Measurements from ENCODE around the gene RNF187.

RNF187 gene

DNA sequence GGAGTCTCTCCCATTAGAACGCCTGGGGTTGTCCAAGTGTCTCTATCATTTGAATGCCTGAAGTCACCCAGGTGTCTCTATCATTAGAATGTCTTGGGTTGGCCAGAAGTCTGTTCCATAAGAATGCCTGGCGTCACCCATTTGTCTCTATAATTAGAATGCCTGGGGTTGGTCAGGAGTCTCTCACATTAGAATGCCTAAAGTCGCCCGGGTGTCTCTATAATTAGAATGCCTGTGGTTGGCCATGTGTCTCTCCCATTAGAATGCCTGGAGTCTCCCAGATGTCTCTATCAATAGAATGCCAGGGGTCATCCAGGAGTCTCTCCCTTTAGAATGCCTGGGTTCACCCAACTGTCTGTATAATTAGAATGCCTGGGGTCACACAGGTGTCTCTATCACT, 54.5 kb downstream of the RNF187 start:
- H2AFZ ChIP-seq (ENCODE audit: low read depth, low read length), result no peak overlapping the region
- no peaks in the 10 kb centered on the region for H3K4me1 ChIP-seq (ENCODE audit: control insufficient read depth, insufficient read depth, low read depth, low read length)
- H3K36me3 ChIP-seq (ENCODE audit: control insufficient read depth in 1 of 2, insufficient read depth in 2 of 2, low read depth in 1 of 2, low read length in 2 of 2), result no peaks in the 10 kb centered on the region
- H3K27me3 ChIP-seq (ENCODE audit: control insufficient read depth in 1 of 2, insufficient read depth in 1 of 2, low read length in 2 of 2), result peaks cover 0 to 6% of the 10 kb centered on the region in 2 experiments
- H3K9me3 ChIP-seq (ENCODE audit: control insufficient read depth, low read length), result peaks cover 4% of the 10 kb centered on the region
- H3K9ac ChIP-seq (ENCODE audit: low read length), result no peak overlapping the region
- no peak overlapping the region for H4K8ac ChIP-seq (ENCODE audit: low read length)
- H4K91ac ChIP-seq (ENCODE audit: low read length), result no peak overlapping the region
- no peak overlapping the region for H2BK12ac ChIP-seq (ENCODE audit: low read length in 2 of 2)
- no peak overlapping the region for H3K4ac ChIP-seq (ENCODE audit: low read depth in 1 of 2, low read length in 2 of 2)
- H3K4me3 ChIP-seq (ENCODE audit: insufficient read depth in 1 of 2, low read depth in 1 of 2, low read length in 2 of 2), result no peak overlapping the region
- H2BK5ac ChIP-seq (ENCODE audit: low read depth, low read length, poor library complexity, severe bottlenecking), result no peak overlapping the region
- H3K79me1 ChIP-seq (replicated peaks; ENCODE audit: low read length, poor library complexity, severe bottlenecking), result no peaks in the 10 kb centered on the region
- no peak overlapping the region for H3K23ac ChIP-seq (ENCODE audit: low read length in 2 of 2)
- no peak overlapping the region for H3K14ac ChIP-seq (ENCODE audit: low read length in 2 of 2)
- no peak overlapping the region for H2BK120ac ChIP-seq (ENCODE audit: low read depth, low read length)
- H2BK15ac ChIP-seq (ENCODE audit: low read depth, poor library complexity, severe bottlenecking), result no peak overlapping the region
- DNase-seq, result no peak
- H3K27ac ChIP-seq (ENCODE audit: low read length, poor library complexity, severe bottlenecking), result no peak overlapping the region
- no peak overlapping the region for H3K18ac ChIP-seq (ENCODE audit: low read depth in 1 of 2, low read length in 2 of 2)
- H2AK5ac ChIP-seq (ENCODE audit: low read length, severe bottlenecking), result no peak overlapping the region
- WGBS, result 80% methylated on average over 4 of the region's 4 CpGs
- H3K4me2 ChIP-seq (ENCODE audit: low read length, poor library complexity, severe bottlenecking), result no peak overlapping the region

GRCh38 chr1:228542376-228542775, 55.2 kb downstream of the RNF187 start:
- H4K91ac ChIP-seq (ENCODE audit: low read length), result no peak overlapping the region
- H3K9me3 ChIP-seq (ENCODE audit: control insufficient read depth, low read length), result peaks cover 3% of the 10 kb centered on the region
- no peak overlapping the region for H3K14ac ChIP-seq (ENCODE audit: low read length in 2 of 2)
- peaks cover 0 to 6% of the 10 kb centered on the region in 2 experiments for H3K27me3 ChIP-seq (ENCODE audit: control insufficient read depth in 1 of 2, insufficient read depth in 1 of 2, low read length in 2 of 2)
- H2BK120ac ChIP-seq (ENCODE audit: low read depth, low read length), result no peak overlapping the region
- H3K4me3 ChIP-seq (ENCODE audit: insufficient read depth in 1 of 2, low read depth in 1 of 2, low read length in 2 of 2), result no peak overlapping the region
- no peak overlapping the region for H3K4ac ChIP-seq (ENCODE audit: low read depth in 1 of 2, low read length in 2 of 2)
- no peak for DNase-seq
- H3K4me1 ChIP-seq (ENCODE audit: control insufficient read depth, insufficient read depth, low read depth, low read length), result no peaks in the 10 kb centered on the region
- no peak overlapping the region for H2BK12ac ChIP-seq (ENCODE audit: low read length in 2 of 2)
- 48% methylated on average over 2 of the region's 2 CpGs for WGBS
- no peak overlapping the region for H2AK5ac ChIP-seq (ENCODE audit: low read length, severe bottlenecking)
- H3K18ac ChIP-seq (ENCODE audit: low read depth in 1 of 2, low read length in 2 of 2), result no peak overlapping the region
- H3K4me2 ChIP-seq (ENCODE audit: low read length, poor library complexity, severe bottlenecking), result no peak overlapping the region
- H2BK15ac ChIP-seq (ENCODE audit: low read depth, poor library complexity, severe bottlenecking), result no peak overlapping the region
- no peak overlapping the region for H4K8ac ChIP-seq (ENCODE audit: low read length)
- no peak overlapping the region for H3K9ac ChIP-seq (ENCODE audit: low read length)
- no peak overlapping the region for H2AFZ ChIP-seq (ENCODE audit: low read depth, low read length)
- no peak overlapping the region for H2BK5ac ChIP-seq (ENCODE audit: low read depth, low read length, poor library complexity, severe bottlenecking)
- no peak overlapping the region for H3K23ac ChIP-seq (ENCODE audit: low read length in 2 of 2)
- no peaks in the 10 kb centered on the region for H3K36me3 ChIP-seq (ENCODE audit: control insufficient read depth in 1 of 2, insufficient read depth in 2 of 2, low read depth in 1 of 2, low read length in 2 of 2)
- no peak overlapping the region for H3K27ac ChIP-seq (ENCODE audit: low read length, poor library complexity, severe bottlenecking)
- H3K79me1 ChIP-seq (replicated peaks; ENCODE audit: low read length, poor library complexity, severe bottlenecking), result no peaks in the 10 kb centered on the region

GRCh38 chr1:228542981-228543380, 55.8 kb downstream of the RNF187 start:
- Histone ChIP-seq H2BK5ac (ENCODE audit: low read depth, low read length, poor library complexity, severe bottlenecking) (no peak overlapping the region), H3K27ac (ENCODE audit: low read length, poor library complexity, severe bottlenecking) (no peak overlapping the region), H3K4ac (ENCODE audit: low read depth in 1 of 2, low read length in 2 of 2) (no peak overlapping the region), H2AFZ (ENCODE audit: low read depth, low read length) (no peak overlapping the region), H3K4me2 (ENCODE audit: low read length, poor library complexity, severe bottlenecking) (no peak overlapping the region), H3K27me3 (ENCODE audit: control insufficient read depth in 1 of 2, insufficient read depth in 1 of 2, low read length in 2 of 2) (peaks cover 0 to 6% of the 10 kb centered on the region in 2 experiments), H2AK5ac (ENCODE audit: low read length, severe bottlenecking) (no peak overlapping the region), H3K79me1 (replicated peaks; ENCODE audit: low read length, poor library complexity, severe bottlenecking) (no peaks in the 10 kb centered on the region), H3K36me3 (ENCODE audit: control insufficient read depth in 1 of 2, insufficient read depth in 2 of 2, low read depth in 1 of 2, low read length in 2 of 2) (no peaks in the 10 kb centered on the region), H4K8ac (ENCODE audit: low read length) (no peak overlapping the region), H3K4me3 (ENCODE audit: insufficient read depth in 1 of 2, low read depth in 1 of 2, low read length in 2 of 2) (no peak overlapping the region), H4K91ac (ENCODE audit: low read length) (no peak overlapping the region), H2BK12ac (ENCODE audit: low read length in 2 of 2) (no peak overlapping the region), H2BK15ac (ENCODE audit: low read depth, poor library complexity, severe bottlenecking) (no peak overlapping the region), H3K9ac (ENCODE audit: low read length) (no peak overlapping the region), H3K14ac (ENCODE audit: low read length in 2 of 2) (no peak overlapping the region), H3K9me3 (ENCODE audit: control insufficient read depth, low read length) (peaks cover 2% of the 10 kb centered on the region), H3K18ac (ENCODE audit: low read depth in 1 of 2, low read length in 2 of 2) (no peak overlapping the region), H3K23ac (ENCODE audit: low read length in 2 of 2) (no peak overlapping the region), H3K4me1 (ENCODE audit: control insufficient read depth, insufficient read depth, low read depth, low read length) (no peaks in the 10 kb centered on the region), H2BK120ac (ENCODE audit: low read depth, low read length) (no peak overlapping the region)
- WGBS, result 75% methylated on average over 5 of the region's 5 CpGs
- DNase-seq, result no peak

DNA sequence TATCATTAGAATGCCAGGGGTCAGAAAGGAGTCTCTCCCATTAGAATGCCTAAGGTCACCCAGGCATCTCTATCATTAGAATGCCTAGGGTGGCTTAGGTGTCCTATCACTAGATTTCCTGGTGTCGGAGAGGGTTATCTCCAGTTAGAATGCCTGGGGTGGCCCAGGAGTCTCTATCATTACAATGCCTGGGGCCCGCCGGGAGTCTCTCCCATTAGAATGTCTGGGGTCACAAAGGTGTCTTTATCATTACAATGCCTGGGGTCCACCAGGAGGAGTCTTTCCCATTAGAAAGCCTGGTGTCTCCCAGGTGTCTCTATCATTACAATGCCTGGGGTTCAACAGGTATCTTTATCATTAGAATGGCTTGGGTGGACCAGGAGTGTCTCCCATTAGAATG, 56.2 kb downstream of the RNF187 start:
- Histone ChIP-seq H4K91ac (ENCODE audit: low read length) (no peak overlapping the region), H3K18ac (ENCODE audit: low read depth in 1 of 2, low read length in 2 of 2) (no peak overlapping the region), H2AK5ac (ENCODE audit: low read length, severe bottlenecking) (no peak overlapping the region), H4K8ac (ENCODE audit: low read length) (no peak overlapping the region), H3K79me1 (replicated peaks; ENCODE audit: low read length, poor library complexity, severe bottlenecking) (no peaks in the 10 kb centered on the region), H2BK5ac (ENCODE audit: low read depth, low read length, poor library complexity, severe bottlenecking) (no peak overlapping the region), H3K9ac (ENCODE audit: low read length) (no peak overlapping the region), H3K4me3 (ENCODE audit: insufficient read depth in 1 of 2, low read depth in 1 of 2, low read length in 2 of 2) (no peak overlapping the region), H3K4me2 (ENCODE audit: low read length, poor library complexity, severe bottlenecking) (no peak overlapping the region), H3K14ac (ENCODE audit: low read length in 2 of 2) (no peak overlapping the region), H2BK12ac (ENCODE audit: low read length in 2 of 2) (no peak overlapping the region), H3K27me3 (ENCODE audit: control insufficient read depth in 1 of 2, insufficient read depth in 1 of 2, low read length in 2 of 2) (peaks cover 0 to 6% of the 10 kb centered on the region in 2 experiments), H3K27ac (ENCODE audit: low read length, poor library complexity, severe bottlenecking) (no peak overlapping the region), H2BK15ac (ENCODE audit: low read depth, poor library complexity, severe bottlenecking) (no peak overlapping the region), H3K4me1 (ENCODE audit: control insufficient read depth, insufficient read depth, low read depth, low read length) (no peaks in the 10 kb centered on the region), H2AFZ (ENCODE audit: low read depth, low read length) (no peak overlapping the region), H3K23ac (ENCODE audit: low read length in 2 of 2) (no peak overlapping the region), H3K9me3 (ENCODE audit: control insufficient read depth, low read length) (no peaks in the 10 kb centered on the region), H3K36me3 (ENCODE audit: control insufficient read depth in 1 of 2, insufficient read depth in 2 of 2, low read depth in 1 of 2, low read length in 2 of 2) (no peaks in the 10 kb centered on the region), H3K4ac (ENCODE audit: low read depth in 1 of 2, low read length in 2 of 2) (no peak overlapping the region), H2BK120ac (ENCODE audit: low read depth, low read length) (no peak overlapping the region)
- 92% methylated on average over 3 of the region's 3 CpGs for WGBS
- no peak for DNase-seq

All from mesenchymal stem cell (in vitro differentiated cells and primary cell).